ENCODE data around the gene NR0B1.

Gene NR0B1

DNA sequence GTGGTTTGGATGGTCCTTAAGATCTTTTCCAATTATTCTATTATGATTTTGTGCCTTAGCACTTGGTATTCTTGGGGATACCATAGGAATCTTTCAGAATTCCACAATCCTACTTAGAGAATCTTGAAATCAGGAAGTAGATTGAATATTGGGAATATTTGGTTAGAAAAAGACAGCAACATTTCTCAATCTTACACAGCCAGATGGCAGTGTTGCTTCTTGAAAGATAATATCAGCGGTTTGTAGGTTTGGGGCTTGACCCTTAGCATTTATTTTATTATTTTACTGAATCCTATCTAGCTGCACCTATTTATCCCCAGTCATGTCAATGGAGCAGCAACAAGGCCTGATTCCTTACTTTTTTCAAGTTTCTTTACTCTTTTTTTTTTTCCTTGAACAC is 33.7 kb downstream of the NR0B1 start:
- DNase-seq (ENCODE audit: low spot score), result peak; percentile 18
- FAIRE-seq, result peak; percentile 91

DNA sequence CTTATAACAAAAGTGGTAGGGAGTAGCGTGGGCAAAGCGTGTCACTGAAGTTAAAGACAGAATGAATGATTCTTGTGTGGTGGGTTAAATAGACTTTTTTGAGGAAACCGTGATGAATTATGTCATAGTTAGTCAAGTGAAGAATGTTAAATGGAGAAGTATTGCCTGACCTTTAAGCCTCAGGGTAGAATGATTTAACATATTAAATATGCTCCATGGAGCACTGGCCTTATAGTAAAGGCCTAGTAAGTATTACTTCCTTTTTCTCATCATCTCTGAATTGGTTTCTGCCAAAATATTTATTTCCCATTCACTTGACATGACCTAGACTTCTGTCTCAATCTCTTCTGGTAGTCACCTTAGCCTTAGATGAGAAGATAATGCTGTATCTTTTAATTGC is 38.6 kb downstream of the NR0B1 start:
- FAIRE-seq (peak; percentile 35), DNase-seq (ENCODE audit: low spot score) (peak; percentile 27)

DNA sequence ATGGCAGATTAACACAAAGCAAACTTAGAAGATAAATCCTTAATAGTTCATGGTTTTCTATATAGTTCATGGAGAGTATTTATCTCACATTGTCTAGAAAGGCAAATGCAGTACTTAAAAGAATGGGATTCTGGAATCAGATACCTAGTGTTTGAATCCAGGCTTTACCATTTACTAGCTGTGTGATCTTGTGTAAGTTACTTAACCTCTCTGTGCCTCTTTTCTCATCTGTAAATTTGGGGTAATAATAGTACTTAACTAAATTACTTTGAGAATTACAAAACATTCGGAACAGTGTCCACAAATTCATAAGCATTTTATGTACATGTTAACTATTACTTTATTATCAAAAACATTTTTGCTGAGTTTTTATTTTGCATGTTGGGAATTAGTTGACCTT is 46.4 kb downstream of the NR0B1 start:
- FAIRE-seq (no peak), DNase-seq (ENCODE audit: low spot score) (no peak)

GRCh38 chrX:30261012-30261411 is 48.2 kb downstream of the NR0B1 start:
- DNase-seq (ENCODE audit: low spot score) (no peak), FAIRE-seq (no peak)

DNA sequence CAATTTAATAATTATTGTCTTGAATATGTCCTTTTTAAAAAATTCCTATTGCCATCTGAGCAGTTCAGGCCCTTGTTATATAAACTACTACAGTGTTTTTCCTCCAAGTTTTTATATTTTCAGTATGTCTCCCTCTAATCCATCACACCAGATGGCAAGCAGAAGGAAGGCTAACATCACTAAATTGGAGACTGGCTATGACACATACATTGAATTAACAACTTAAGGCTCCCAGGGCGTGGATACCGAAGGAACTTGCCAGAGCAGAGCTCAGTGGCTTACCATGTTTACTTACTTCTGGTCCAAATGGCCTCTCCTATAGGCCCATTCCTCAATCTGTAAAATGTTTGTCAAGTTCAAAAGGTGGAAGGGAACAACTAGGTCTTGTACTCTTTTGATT is 49.3 kb downstream of the NR0B1 start:
- no peak for DNase-seq (ENCODE audit: low spot score)
- FAIRE-seq, result no peak

All from RCC 7860 (cell line).